HL-60/S4 (cell line): ENCODE results near the gene DYNC1H1.

Experiments
- in situ Hi-C: fragments of 300-500 bp; cut with MboI; formaldehyde crosslinking; loops from 2 replicates; pipeline ENCODE4 v1.14.3; 2022; ENCODE audit warnings: low sequenced_read_pairs

DYNC1H1 gene

GRCh38 chr14:101964297-101965180 is at the start of gene DYNC1H1:
Gene DYNC1H1 (plus strand): TSS chr14:101964573. CDS start chr14:101964692, 119 bp downstream.
- in situ Hi-C loops: loop anchor here (10.0 kb wide), 1 partner anchor 350 kb away; the partner anchor contains the start of gene ZNF839

GRCh38 chr14:101915871-101916815 is 48.2 kb upstream of the DYNC1H1 start:
- in situ Hi-C loops: no loop called here

- in situ Hi-C loops: no loop called here
Observed at GRCh38 chr14:101916816-101917412, 47.5 kb upstream of the DYNC1H1 start.

GRCh38 chr14:101917413-101918017 is 46.9 kb upstream of the DYNC1H1 start:
- in situ Hi-C loops: no loop called here

- in situ Hi-C loops: no loop called here
Observed at GRCh38 chr14:101918065-101918989, 46.0 kb upstream of the DYNC1H1 start.

- in situ Hi-C loops: no loop called here
Observed at GRCh38 chr14:101920271-101920670, 44.1 kb upstream of the DYNC1H1 start.

GRCh38 chr14:101922866-101923265 is 41.5 kb upstream of the DYNC1H1 start:
- in situ Hi-C loops: no loop called here

- in situ Hi-C loops: no loop called here
Observed at GRCh38 chr14:101925152-101925551, 39.2 kb upstream of the DYNC1H1 start.

- in situ Hi-C loops: no loop called here
Observed at GRCh38 chr14:101926085-101926484, 38.3 kb upstream of the DYNC1H1 start.

GRCh38 chr14:101926620-101927019 is 37.8 kb upstream of the DYNC1H1 start:
- in situ Hi-C loops: no loop called here

GRCh38 chr14:101927859-101928258 is 36.5 kb upstream of the DYNC1H1 start:
- in situ Hi-C loops: no loop called here

GRCh38 chr14:101928415-101928841 is 35.9 kb upstream of the DYNC1H1 start:
- in situ Hi-C loops: no loop called here

- in situ Hi-C loops: no loop called here
Observed at GRCh38 chr14:101929096-101929495, 35.3 kb upstream of the DYNC1H1 start.

GRCh38 chr14:101929946-101930345 is 34.4 kb upstream of the DYNC1H1 start:
- in situ Hi-C loops: no loop called here

- in situ Hi-C loops: no loop called here
Observed at GRCh38 chr14:101932673-101933072, 31.7 kb upstream of the DYNC1H1 start.

- in situ Hi-C loops: no loop called here
Observed at GRCh38 chr14:101933209-101933608, 31.2 kb upstream of the DYNC1H1 start.

GRCh38 chr14:101934601-101935150 is 29.7 kb upstream of the DYNC1H1 start:
- in situ Hi-C loops: no loop called here

- in situ Hi-C loops: no loop called here
Observed at GRCh38 chr14:101937926-101938767, 26.2 kb upstream of the DYNC1H1 start.
